Measurements from ENCODE around the gene XYLT1.
A peak's percentile ranks its signal among the peaks of the same experiment; 100 is the strongest.

The XYLT1 gene

GRCh38 chr16:17396762-17397498 is 73.8 kb downstream of the XYLT1 start:
- DNase-seq: peak; percentile 54 to 58

- DNase-seq: no peak
These were observed 74.8 kb downstream of the XYLT1 start for GRCh38 chr16:17395849-17396480.

GRCh38 chr16:17392857-17393692 is 77.7 kb downstream of the XYLT1 start:
- no peak for DNase-seq

- DNase-seq: no peak
These were observed 78.5 kb downstream of the XYLT1 start for GRCh38 chr16:17392127-17392856.

GRCh38 chr16:17391715-17392114 is 79.0 kb downstream of the XYLT1 start:
- DNase-seq: no peak

DNA sequence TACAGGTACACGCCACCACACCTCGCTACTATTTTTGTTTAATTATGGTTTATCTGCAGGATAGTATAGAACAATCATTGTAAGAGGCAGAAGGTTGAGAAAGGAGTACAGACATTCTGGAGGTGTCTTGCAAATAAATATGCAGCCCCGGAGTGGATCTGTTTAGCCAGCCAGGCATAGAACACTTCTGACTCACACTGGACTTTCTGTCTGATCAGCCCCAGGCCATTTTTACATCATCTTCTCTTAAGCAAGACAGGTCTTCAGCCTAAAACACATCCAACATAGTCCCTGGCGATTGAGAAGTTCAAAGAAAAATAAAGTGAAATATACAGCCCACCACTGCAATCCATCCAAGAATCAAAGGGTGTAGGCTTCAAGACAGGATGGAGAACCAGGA is 81.4 kb downstream of the XYLT1 start:
- DNase-seq: no peak

DNA sequence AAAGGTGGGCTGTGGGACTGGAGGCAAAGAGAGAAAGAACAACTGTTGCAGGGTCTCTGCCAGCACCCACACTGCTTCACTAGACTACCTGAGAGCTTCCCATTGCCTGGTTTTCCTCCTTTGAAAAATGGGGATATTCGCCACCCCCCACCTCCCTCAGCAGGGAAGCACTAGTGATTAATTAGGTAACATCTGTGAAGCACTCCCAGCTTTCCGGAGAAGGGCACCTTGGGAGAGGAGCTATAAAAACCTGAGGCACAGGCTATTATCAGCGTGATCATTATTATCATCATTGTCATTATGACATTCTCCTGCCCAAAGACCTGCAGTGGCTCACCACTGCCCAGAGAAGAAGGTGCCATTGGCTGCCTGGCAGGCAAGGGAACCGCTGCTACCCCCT is 83.5 kb downstream of the XYLT1 start:
- no peak for DNase-seq

DNA sequence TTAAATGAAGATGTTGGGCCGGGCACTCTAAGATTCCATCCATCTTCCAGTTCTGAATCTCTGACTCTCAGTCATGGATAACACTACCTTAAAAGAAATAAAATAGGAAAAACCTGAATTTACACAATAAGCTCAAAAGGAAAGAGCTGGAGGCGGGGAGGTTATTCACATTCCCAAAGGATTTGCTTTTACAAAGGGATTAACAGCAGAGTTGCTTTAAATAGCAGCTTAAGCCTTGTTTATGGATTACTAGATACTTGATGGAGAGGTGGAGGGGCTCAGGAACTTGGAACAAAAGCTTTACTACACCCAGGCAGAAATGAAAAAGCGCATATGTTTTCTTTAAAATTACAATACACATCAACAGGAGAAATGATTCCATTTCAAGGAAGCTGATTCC is 84.5 kb downstream of the XYLT1 start:
- DNase-seq: no peak

GRCh38 chr16:17384471-17384870 is 86.3 kb downstream of the XYLT1 start:
- no peak for DNase-seq

GRCh38 chr16:17382949-17383863 is 87.6 kb downstream of the XYLT1 start:
- DNase-seq: no peak

DNA sequence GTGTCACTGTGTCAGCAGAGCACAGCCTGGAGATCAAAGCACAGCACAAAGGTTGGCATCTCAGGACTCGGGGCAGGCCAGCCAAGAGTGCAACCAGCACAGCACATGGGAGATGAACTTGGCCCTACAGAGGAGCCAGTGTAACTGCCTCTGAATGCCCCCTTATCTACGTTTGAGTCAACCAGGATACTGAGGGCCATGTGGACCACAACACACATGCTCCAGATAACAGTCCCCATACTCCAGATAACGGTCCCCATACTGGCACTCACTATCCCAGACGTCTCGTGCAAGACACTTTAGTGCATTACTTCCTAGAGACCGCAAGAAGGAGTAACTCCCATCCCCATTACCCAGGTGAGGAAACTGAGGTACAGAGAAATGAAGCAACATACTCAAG is 88.2 kb downstream of the XYLT1 start:
- no peak for DNase-seq

DNA sequence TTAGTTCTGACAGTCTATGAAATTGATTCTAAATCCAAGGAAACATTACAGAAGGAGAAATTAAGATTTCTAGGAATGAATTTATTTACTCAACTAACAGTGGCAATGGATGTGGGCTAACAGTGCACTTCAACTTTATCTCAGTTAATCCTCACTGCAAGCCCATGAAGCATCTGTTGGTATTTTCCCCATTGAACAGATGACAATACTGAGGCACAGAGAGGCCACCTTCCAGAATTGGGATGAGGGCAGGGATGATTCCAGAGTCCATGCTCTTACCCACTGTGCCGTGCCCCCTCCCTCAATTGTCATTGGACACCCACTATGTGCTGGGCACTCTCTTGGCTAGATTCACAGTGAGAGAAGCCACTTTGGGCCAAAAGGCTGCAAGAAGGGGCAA is 89.0 kb downstream of the XYLT1 start:
- DNase-seq: no peak

- no peak for DNase-seq
These were observed 90.1 kb downstream of the XYLT1 start for GRCh38 chr16:17380613-17381012.

DNA sequence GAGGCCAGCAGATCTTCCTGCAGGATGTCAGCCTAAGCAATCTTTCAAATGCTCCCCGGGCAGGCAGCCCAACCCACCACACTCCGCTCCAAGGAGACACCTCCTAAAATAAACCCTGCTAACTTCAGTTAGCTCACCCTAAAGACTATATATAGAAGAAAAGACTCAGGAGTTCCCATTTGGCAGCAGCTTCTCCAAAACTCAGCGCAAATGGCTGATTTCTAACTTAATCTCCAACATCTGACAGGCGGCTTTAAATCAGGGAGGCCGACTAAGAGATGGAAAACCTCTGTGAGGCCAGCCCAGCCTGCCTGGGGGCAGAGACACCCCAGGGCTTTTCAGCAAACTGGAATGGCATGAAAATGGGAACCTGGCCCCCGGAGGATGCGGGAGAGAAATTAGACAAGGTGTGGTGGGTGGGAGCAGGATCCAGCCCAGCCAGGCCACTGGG is 91.6 kb downstream of the XYLT1 start:
- DNase-seq: no peak

DNA sequence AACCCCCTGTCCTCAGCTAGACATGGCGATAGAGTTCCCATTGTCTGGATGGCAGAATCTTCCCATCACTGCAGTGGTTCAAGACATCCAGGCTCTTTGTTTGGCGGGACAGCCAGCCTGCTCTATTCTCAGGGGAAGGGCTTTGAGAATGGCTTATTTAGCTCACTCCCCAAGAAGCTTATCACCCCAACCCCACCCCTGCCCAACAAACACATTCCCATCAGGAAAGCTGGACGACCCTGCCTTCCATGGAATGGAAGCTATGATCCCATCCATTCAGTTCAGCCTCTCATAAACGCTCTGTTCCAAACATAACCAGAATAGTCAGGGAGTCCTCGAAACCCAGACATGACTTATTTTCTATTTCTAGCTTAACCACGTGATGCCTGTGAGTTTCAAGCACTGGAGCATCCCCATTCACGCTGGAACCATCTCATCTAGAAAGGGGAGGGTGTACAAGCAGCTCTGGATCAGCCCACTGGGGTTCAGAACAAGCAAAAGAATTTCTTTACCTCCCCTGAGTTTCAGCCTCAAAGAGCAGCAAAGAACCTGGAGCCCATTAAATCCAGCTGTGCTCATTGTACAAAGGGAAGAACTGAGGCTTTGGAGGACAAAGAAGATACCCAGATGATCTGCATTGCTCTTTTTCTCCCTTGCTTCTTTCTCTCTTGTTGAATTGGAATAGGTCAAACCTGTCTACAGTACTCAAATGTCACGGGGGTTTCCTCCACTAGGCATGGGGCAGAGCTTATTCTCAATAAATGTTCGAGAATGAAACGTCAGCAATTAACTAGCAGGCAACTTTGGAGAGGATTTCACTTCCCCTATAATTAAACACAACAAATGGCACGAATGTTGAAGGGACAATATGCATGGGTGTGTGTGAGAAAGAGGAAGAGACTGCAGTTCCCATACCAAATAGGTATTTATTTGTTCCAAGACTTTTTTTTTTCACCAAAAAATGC is 93.1 kb downstream of the XYLT1 start:
- DNase-seq: no peak

DNA sequence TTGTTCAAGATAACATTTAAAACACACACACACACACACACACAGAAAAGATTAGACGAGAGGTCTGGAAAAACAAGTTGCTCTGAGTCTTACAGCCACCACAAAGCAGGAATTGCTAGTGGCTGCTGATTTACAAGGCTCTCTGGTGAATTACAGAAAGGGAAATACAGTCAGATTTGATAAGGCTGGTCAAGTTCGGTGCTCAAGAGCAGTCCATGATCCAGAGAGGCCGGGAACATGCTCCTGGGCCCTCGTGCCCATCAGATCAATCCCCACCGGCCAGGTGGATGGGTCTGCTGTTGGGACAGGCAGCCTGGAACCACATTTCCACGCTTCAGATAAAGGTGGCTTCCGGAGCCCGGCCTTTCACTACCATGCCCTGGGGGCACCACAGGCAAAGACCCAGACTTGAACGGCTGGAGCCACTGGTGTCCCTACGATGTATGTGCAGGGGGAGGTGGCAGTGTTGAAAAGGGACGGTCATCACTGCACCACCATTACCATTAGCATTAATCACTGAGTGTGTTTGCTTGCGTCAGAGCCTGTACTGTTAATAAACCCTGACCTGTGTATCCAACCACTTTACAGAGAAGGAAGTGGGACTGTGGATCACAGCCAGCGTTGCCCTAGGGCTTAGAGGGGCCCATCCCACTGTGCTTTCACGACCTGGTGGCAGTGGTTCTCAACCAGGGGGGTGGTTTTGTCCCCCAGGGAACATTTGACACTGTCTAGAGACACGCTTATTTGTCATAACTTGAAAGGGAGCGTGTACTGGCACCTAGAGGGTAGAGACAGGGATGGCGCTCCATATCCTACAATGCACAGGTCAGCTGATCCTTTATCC is 95.1 kb downstream of the XYLT1 start:
- no peak for DNase-seq

GRCh38 chr16:17374668-17375255 is 96.0 kb downstream of the XYLT1 start:
- no peak for DNase-seq

DNA sequence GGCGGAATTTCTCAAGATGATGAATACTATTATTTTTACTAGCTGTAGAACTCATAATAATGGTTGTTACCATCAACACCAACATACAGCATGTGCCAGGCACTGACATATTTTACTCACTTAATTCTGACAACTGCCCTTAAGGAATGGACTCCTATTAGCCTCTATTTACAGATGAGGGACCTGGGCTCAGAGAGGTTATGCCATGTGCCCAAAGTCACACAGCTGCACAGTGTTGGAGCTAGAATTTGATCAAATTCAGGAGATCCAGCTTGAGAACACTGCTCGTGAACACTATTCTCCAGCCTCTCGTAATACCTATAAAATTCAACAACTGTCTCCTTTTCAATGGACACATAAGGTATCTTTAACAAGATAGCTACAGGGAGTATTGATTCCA is 97.2 kb downstream of the XYLT1 start:
- DNase-seq: no peak

DNA sequence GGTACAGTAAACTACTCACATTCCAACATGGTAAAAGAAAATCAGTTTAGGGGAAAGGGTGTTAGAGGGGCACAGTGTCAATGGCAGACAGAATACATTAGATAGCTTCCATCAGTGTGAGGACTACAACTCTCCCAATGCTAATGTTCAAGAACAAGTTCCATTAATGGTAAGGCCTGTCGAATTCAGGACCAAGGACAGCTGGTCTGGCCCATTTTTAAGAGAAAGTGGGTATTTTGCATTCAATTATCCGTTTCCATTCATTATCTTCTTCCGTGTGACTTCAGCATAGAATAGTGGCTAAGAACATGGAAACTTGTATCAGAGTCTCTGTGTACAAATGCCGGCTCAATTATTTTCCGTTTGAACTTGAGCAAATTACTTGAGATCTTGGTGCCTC is 98.4 kb downstream of the XYLT1 start:
- DNase-seq: no peak

All from NCI-H187 (cell line).